AG10803 (cell line): ENCODE measurements around the gene MFSD6.
"Not testable (repeated sequence)": the region's sequence is repeated elsewhere in the genome, so short reads cannot be mapped to it uniquely, and the experiment has no call there.

ENCODE experiments used
- DNase-seq: peaks from one replicate; pipeline ENCODE4 v3.0.0; 2010; ENCODE audit warnings: low read depth
- H3K4me3 ChIP-seq: 2 replicates; pipeline ENCODE4 v1.5.1; 2011; ENCODE audit warnings: mild to moderate bottlenecking, low read length, control low read depth
- TF ChIP-seq, protein P1 (sequence below): conservative IDR thresholded peaks from 2 replicates; pipeline ENCODE4 v1.5.1; 2011; ENCODE audit warnings: mild to moderate bottlenecking, low read length, control low read depth, inconsistent platforms

The MFSD6 gene

DNA sequence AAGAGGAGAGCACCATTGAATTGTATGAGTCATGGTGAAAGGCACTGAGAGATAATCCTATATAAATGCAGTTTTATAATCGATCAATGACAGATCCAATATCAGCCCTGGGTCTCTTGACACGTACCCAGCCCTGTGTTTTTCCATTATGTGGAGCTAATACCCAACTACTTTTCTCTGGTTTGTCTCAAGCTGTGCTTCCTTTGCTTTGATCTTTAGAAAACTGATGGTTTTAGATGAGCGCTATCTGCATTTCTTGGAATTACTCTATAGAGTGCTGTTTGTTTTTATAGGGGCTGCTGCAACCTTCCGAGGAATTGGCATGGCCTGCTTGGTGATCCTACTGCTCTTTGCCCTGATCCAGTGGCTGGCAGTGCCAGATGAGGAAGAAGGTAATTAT, 81.3 kb downstream of the MFSD6 start:
- TF ChIP-seq, protein P1, sequence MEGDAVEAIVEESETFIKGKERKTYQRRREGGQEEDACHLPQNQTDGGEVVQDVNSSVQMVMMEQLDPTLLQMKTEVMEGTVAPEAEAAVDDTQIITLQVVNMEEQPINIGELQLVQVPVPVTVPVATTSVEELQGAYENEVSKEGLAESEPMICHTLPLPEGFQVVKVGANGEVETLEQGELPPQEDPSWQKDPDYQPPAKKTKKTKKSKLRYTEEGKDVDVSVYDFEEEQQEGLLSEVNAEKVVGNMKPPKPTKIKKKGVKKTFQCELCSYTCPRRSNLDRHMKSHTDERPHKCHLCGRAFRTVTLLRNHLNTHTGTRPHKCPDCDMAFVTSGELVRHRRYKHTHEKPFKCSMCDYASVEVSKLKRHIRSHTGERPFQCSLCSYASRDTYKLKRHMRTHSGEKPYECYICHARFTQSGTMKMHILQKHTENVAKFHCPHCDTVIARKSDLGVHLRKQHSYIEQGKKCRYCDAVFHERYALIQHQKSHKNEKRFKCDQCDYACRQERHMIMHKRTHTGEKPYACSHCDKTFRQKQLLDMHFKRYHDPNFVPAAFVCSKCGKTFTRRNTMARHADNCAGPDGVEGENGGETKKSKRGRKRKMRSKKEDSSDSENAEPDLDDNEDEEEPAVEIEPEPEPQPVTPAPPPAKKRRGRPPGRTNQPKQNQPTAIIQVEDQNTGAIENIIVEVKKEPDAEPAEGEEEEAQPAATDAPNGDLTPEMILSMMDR, result no peak
- H3K4me3 ChIP-seq, result no peak overlapping the region
- DNase-seq, result no peak

DNA sequence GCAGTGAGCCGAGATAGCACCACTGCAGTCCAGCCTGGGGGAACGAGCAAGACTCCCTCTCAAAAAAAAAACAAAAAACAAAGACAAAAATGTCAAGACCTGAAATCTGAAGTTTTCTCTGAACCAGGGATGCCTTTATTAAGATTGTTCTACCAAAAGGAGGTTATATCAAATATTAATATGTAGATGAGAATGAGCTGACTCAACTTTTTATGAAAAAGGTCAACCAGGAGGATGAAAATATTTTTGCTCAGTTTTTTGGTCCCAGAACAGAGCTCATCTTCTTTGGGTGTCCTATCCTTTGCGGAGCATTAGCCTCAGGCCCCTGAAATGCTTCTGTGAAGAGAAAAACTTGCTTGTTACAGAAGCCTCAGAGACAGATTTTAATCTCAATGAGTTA, 82.3 kb downstream of the MFSD6 start:
- H3K4me3 ChIP-seq, result no peak overlapping the region
- TF ChIP-seq, protein P1, result no peak
- DNase-seq, result no peak

DNA sequence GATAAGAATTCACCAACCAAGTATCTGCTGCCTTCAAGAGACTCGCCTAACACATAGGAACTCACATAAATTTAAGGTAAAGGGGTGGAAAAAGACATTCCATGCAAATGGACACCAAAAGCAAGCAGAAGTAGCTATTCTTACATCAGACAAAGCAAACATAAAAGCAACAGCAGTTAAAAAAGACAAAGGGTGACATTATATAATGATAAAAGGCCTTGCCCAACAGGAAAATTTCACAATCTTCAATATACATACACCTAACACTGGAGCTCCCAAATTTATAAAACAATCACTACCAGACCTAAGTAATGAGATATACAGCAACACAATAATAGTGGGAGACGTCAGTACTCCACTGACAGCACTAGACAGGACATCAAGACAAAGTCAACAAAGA, 84.9 kb downstream of the MFSD6 start:
- TF ChIP-seq, protein P1, result no peak
- DNase-seq, result no peak
- no peak overlapping the region for H3K4me3 ChIP-seq

DNA sequence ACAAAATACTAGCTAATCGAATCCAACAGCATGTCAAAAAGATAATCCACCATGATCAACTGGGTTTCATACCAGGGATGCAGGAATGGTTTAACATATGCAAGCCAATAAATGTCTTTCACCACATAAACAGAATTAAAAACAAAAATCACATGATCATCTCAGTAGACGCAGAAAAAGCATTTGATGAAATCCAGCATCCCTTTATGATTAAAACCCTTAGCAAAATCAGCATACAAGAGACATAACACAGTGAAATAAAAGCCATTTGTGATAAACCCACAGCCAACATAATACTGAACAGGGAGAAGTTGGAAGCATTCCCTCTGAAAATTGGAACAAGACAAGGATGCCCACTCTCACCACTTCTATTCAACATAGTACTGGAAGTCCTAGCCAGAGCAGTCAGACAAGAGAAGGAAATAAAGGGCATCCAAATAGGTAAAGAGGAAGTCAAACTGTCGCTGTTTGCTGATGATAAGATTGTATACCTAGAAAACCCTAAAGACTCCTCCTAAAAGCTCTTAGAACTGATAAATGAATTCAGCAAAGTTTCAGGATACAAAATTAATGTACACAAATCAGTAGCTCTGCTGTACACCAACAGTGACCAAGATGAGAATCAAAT, 86.6 kb downstream of the MFSD6 start:
- DNase-seq, H3K4me3 ChIP-seq: not testable (repeated sequence)

DNA sequence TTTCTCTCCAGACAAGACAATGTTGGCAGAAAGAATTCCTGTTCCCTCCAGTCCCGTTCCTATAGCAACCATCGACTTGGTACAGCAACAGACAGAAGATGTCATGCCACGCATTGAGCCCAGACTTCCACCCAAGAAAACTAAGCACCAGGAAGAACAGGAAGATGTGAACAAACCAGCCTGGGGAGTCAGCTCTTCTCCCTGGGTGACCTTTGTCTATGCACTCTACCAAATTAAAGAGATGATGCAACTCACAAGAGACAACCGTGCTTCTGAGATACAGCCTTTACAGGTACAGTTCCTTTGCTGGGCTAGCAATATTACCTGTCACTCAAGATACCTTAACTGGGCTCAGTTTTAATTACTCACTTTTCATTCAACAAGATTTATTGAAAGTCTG, 89.3 kb downstream of the MFSD6 start:
- TF ChIP-seq, protein P1, result no peak
- no peak overlapping the region for H3K4me3 ChIP-seq
- DNase-seq, result peak; percentile 53

DNA sequence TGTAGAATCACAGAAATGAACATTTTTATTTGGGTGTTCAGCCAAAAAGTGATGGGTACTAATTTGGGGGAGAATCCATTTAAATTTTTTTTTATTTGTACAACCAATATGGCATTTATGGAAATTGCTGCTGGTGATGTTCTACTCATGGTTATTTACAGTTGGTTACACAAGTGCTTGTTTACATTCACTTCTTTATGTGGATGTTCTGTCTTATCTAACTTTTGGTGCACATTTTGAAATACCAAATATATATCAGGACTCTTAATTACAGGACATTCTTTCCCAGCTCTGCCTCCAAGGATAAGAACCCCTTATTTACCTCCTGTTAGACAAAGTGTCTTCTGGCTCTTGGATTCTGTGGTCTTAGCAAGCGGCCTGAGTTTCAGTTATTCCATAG, 91.1 kb downstream of the MFSD6 start:
- DNase-seq, result no peak
- H3K4me3 ChIP-seq, result no peak overlapping the region
- TF ChIP-seq, protein P1, result no peak

DNA sequence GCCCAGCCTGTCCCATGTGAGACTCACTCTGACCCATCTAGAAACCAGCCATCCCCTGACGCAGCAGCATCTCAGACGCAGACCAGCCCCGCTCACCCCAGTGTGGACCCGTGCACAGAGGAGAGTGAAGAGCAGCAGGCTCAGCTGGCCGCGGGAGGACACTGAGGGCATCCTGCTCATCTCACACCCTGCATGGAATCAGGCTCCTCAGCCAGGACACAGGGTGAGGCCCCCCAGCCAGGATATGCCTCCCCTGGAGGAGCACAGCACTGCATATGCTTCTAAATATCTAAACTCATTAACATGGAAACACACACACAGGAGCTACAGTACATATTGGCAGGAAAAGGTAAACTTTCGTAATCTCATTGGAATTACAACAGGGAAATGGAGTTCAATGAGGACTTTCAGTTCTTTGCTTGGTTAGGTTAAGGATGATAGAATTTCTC, 91.9 kb downstream of the MFSD6 start:
- no peak for DNase-seq
- H3K4me3 ChIP-seq, result no peak overlapping the region
- TF ChIP-seq, protein P1, result no peak

DNA sequence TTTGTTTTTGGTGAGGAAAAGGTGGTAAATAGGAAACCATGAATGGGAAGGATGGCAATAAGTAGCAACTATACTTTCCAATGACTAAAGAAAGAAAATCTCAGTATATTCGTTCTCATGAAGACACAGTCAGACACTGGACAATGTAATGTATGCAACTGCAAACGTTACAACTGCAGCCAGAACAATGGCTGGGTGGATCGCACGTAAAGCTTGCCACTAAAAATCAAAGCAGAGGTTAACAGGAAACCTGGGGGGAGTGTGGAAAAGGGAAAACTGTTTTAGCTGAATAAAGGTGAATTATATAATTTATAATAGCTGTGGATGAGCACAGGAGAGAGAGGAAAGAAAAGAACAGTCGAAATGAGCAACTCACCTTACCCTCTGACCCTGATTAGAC, 93.1 kb downstream of the MFSD6 start:
- DNase-seq, result no peak
- TF ChIP-seq, protein P1, result no peak
- no peak overlapping the region for H3K4me3 ChIP-seq
